22Rv1 (cell line): ENCODE results near the gene RHOXF2.
"Not testable (repeated sequence)": the region's sequence is repeated elsewhere in the genome, so short reads cannot be mapped to it uniquely, and the experiment has no call there.

Experiments
- H3K27ac ChIP-seq: fragments of 450-650 bp; 2 replicates; pipeline ENCODE4 v1.5.1; 2017
- ZFX ChIP-seq: fragments of 450-650 bp; IDR thresholded peaks from 2 replicates; pipeline ENCODE4 v1.6.1; 2017; ENCODE audit warnings: antibody characterized with exemption, borderline replicate concordance
- TF ChIP-seq, protein P1 (sequence below): fragments of 450-650 bp; IDR thresholded peaks from 2 replicates; pipeline ENCODE4 v1.5.1; 2017; ENCODE audit warnings: mild to moderate bottlenecking

Gene RHOXF2

GRCh38 chrX:120158313-120158712 lies at the start of gene RHOXF2:
TSS of gene RHOXF2 (plus strand) at chrX:120158613. CDS start at chrX:120158751, 138 bp downstream.
- H3K27ac ChIP-seq: not testable (repeated sequence)

DNA sequence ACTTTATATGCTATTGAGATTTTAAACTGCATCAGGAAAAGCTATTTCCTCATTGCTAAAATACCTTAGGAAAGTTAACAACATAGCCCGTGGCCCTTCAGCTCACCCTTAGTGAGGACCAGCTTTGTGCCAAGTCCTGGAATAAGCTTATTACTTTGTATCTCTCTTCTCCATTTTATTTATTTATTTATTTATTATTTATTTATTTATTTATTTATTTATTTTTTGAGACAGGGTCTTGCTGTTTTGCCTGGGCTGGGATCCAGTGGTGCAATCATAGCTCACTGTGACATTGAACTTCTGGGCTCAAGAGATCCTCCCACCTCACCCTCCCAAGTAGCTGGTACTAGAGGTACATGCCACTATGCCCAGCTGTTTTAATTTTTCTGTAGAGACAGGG lies 49.0 kb upstream of the RHOXF2 start:
- TF ChIP-seq, protein P1, sequence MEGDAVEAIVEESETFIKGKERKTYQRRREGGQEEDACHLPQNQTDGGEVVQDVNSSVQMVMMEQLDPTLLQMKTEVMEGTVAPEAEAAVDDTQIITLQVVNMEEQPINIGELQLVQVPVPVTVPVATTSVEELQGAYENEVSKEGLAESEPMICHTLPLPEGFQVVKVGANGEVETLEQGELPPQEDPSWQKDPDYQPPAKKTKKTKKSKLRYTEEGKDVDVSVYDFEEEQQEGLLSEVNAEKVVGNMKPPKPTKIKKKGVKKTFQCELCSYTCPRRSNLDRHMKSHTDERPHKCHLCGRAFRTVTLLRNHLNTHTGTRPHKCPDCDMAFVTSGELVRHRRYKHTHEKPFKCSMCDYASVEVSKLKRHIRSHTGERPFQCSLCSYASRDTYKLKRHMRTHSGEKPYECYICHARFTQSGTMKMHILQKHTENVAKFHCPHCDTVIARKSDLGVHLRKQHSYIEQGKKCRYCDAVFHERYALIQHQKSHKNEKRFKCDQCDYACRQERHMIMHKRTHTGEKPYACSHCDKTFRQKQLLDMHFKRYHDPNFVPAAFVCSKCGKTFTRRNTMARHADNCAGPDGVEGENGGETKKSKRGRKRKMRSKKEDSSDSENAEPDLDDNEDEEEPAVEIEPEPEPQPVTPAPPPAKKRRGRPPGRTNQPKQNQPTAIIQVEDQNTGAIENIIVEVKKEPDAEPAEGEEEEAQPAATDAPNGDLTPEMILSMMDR: no peak
- no peak for TF ChIP-seq ZFX
- no peak overlapping the region for H3K27ac ChIP-seq

- H3K27ac ChIP-seq: no peak overlapping the region
- no peak for TF ChIP-seq ZFX
- TF ChIP-seq, protein P1: no peak
These were observed 46.8 kb upstream of the RHOXF2 start for GRCh38 chrX:120111611-120112010.

- no peak within 1 kb of the TSS for H3K27ac ChIP-seq
- TF ChIP-seq, protein P1: no peak
- TF ChIP-seq ZFX: no peak
These were observed 42.9 kb upstream of the RHOXF2 start, which contains the start of gene RHOXF1 for GRCh38 chrX:120115438-120115963. TSS of gene RHOXF1 (minus strand) at chrX:120115913. CDS start at chrX:120115862, 51 bp downstream.

DNA sequence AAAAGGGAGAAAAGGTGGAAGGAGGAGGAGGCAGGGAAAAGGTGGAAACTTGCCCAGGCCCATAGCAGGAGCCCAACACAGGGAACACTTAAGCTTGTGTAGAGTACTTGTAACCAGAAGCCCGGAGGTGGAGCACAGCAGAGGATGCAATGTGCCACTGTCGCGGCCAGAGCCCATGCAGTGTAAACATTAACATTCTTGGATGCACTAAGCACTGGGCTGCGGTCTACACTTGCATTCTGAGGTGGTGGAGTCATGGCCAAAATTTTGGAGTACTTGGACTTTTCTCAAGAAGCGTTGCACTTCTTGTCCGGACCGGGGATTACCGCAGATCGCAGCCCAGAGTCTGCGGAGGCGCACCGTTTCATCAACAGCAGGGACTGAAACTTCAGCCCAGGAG lies 38.2 kb upstream of the RHOXF2 start:
- no peak for TF ChIP-seq ZFX
- TF ChIP-seq, protein P1: no peak
- H3K27ac ChIP-seq: no peak overlapping the region

- no peak for TF ChIP-seq ZFX
- TF ChIP-seq, protein P1: no peak
- no peak overlapping the region for H3K27ac ChIP-seq
These were observed 33.0 kb upstream of the RHOXF2 start for GRCh38 chrX:120125444-120125843.

DNA sequence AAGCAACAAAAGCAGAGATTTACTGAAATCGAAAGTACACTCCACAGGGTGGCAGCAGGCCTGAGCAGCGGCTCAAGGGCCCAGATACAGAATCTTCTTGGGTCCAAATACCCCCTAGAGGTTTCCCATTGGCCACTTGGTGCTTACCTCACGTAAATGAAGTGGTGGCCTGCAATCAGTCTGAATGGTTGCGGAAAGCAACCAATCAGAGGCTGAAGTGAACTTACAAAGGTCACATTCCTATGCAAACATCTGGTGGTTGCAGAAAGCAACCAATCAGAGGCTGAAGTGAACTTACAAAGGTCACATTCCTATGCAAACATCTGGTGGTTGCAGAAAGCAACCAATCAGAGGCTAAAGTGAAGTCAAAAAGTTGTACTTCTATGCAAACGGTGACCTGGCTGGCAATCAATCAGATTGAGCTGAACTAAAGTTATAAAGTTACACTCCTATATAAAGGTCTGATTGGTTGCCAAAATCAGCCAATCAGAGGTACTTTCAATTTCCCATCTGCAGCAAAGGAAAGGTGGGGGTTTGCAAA lies 30.0 kb upstream of the RHOXF2 start:
- not testable (repeated sequence) for H3K27ac ChIP-seq

GRCh38 chrX:120136128-120136527 lies 22.3 kb upstream of the RHOXF2 start:
- TF ChIP-seq, protein P1: no peak
- no peak for TF ChIP-seq ZFX
- no peak overlapping the region for H3K27ac ChIP-seq
